Neural cell (in vitro differentiated cells): ENCODE results near the gene HINT2.

Source experiments
- EP300 ChIP-seq: fragments of 450-650 bp; conservative IDR thresholded peaks from 2 replicates; pipeline ENCODE4 v1.6.1; 2014; ENCODE audit warnings: antibody characterized with exemption, mild to moderate bottlenecking, moderate library complexity; ENCODE audit not compliant: poor library complexity, severe bottlenecking
- EZH2 ChIP-seq: fragments of 200-600, 300-800 bp; shearing (Covaris generic), sonication (generic); IDR thresholded peaks from 2 replicates; pipeline ENCODE4 v1.6.1; 2014; ENCODE audit warnings: antibody characterized with exemption, low read length, borderline replicate concordance, mild to moderate bottlenecking; ENCODE audit not compliant: insufficient read depth, poor library complexity, severe bottlenecking
- MXI1 ChIP-seq: fragments of 450-650 bp; conservative IDR thresholded peaks from 2 replicates; pipeline ENCODE4 v1.6.1; 2014; ENCODE audit warnings: antibody characterized with exemption, mild to moderate bottlenecking; ENCODE audit not compliant: poor library complexity, severe bottlenecking
- POLR2AphosphoS5 ChIP-seq: IDR thresholded peaks from 2 replicates; pipeline ENCODE4 v1.6.1; 2012
- RAD21 ChIP-seq: fragments of 450-650 bp; conservative IDR thresholded peaks from 2 replicates; pipeline ENCODE4 v1.6.1; 2014; ENCODE audit warnings: antibody characterized with exemption, mild to moderate bottlenecking, moderate library complexity
- SMC3 ChIP-seq: fragments of 450-650 bp; conservative IDR thresholded peaks from 2 replicates; pipeline ENCODE4 v1.6.1; 2014; ENCODE audit warnings: antibody characterized with exemption, mild to moderate bottlenecking, moderate library complexity; ENCODE audit not compliant: poor library complexity
- TAF1 ChIP-seq: IDR thresholded peaks from 2 replicates; pipeline ENCODE4 v1.6.1; 2012; ENCODE audit warnings: low read depth
- TF ChIP-seq, protein P1 (sequence below): fragments of 450-650 bp; IDR thresholded peaks from 2 replicates; pipeline ENCODE4 v1.5.1; 2014; ENCODE audit warnings: antibody characterized with exemption, mild to moderate bottlenecking, moderate library complexity; ENCODE audit not compliant: poor library complexity, severe bottlenecking
- TF ChIP-seq, protein P2 (sequence below): IDR thresholded peaks from 2 replicates; pipeline ENCODE4 v1.6.1; 2012; ENCODE audit warnings: borderline replicate concordance

DNA sequence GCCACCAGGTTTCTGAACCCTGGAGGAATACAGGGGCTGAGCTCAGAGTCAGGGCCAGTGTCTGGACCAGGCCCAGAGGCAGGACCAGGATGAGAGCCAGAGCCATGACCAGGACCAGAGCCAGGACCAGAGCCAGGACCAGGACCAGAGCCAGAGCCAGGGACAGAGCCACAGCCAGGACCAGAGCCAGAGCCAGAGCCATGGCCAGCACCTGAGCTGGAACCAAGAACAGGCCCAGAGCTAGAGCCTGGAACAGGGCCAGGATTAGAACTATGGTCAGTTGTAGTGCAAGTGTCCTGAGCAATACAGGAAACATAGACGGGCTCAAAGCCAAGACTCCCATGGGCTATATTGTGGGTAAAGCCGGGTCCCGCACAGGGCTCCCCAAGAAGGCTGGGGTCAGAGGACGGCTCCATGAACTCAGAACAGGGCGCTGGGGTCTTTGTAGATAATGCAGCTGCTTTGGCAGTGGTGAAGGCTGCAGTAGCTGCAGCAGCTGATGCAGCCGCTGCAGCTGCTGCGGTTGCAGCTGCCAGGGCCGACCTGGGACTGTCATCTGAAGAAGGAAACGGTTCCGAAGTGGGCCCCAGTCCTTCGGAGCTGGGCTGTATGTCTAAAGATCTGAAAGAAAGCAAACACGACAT, 3.3 kb downstream of the HINT2 start:
- TF ChIP-seq RAD21, result no peak
- TF ChIP-seq, protein P1, sequence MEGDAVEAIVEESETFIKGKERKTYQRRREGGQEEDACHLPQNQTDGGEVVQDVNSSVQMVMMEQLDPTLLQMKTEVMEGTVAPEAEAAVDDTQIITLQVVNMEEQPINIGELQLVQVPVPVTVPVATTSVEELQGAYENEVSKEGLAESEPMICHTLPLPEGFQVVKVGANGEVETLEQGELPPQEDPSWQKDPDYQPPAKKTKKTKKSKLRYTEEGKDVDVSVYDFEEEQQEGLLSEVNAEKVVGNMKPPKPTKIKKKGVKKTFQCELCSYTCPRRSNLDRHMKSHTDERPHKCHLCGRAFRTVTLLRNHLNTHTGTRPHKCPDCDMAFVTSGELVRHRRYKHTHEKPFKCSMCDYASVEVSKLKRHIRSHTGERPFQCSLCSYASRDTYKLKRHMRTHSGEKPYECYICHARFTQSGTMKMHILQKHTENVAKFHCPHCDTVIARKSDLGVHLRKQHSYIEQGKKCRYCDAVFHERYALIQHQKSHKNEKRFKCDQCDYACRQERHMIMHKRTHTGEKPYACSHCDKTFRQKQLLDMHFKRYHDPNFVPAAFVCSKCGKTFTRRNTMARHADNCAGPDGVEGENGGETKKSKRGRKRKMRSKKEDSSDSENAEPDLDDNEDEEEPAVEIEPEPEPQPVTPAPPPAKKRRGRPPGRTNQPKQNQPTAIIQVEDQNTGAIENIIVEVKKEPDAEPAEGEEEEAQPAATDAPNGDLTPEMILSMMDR, result no peak
- TF ChIP-seq POLR2AphosphoS5, result no peak
- TF ChIP-seq, protein P2, sequence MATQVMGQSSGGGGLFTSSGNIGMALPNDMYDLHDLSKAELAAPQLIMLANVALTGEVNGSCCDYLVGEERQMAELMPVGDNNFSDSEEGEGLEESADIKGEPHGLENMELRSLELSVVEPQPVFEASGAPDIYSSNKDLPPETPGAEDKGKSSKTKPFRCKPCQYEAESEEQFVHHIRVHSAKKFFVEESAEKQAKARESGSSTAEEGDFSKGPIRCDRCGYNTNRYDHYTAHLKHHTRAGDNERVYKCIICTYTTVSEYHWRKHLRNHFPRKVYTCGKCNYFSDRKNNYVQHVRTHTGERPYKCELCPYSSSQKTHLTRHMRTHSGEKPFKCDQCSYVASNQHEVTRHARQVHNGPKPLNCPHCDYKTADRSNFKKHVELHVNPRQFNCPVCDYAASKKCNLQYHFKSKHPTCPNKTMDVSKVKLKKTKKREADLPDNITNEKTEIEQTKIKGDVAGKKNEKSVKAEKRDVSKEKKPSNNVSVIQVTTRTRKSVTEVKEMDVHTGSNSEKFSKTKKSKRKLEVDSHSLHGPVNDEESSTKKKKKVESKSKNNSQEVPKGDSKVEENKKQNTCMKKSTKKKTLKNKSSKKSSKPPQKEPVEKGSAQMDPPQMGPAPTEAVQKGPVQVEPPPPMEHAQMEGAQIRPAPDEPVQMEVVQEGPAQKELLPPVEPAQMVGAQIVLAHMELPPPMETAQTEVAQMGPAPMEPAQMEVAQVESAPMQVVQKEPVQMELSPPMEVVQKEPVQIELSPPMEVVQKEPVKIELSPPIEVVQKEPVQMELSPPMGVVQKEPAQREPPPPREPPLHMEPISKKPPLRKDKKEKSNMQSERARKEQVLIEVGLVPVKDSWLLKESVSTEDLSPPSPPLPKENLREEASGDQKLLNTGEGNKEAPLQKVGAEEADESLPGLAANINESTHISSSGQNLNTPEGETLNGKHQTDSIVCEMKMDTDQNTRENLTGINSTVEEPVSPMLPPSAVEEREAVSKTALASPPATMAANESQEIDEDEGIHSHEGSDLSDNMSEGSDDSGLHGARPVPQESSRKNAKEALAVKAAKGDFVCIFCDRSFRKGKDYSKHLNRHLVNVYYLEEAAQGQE, result no peak
- TF ChIP-seq EZH2, result no peak
- no peak for TF ChIP-seq SMC3
- TF ChIP-seq EP300, result no peak
- no peak for TF ChIP-seq TAF1
- no peak for TF ChIP-seq MXI1
